Measurements from ENCODE around the gene UPB1.

- TF ChIP-seq JUND (IDR thresholded peaks at IDR 0.05; ENCODE audit: low read depth, low read length) (no peak), ZNF217 (IDR thresholded peaks at IDR 0.05) (no peak), POLR2AphosphoS5 (IDR thresholded peaks at IDR 0.05; ENCODE audit: low read length) (no peak), ZSCAN29 (IDR thresholded peaks at IDR 0.05) (no peak)
- TF ChIP-seq, protein P1, sequence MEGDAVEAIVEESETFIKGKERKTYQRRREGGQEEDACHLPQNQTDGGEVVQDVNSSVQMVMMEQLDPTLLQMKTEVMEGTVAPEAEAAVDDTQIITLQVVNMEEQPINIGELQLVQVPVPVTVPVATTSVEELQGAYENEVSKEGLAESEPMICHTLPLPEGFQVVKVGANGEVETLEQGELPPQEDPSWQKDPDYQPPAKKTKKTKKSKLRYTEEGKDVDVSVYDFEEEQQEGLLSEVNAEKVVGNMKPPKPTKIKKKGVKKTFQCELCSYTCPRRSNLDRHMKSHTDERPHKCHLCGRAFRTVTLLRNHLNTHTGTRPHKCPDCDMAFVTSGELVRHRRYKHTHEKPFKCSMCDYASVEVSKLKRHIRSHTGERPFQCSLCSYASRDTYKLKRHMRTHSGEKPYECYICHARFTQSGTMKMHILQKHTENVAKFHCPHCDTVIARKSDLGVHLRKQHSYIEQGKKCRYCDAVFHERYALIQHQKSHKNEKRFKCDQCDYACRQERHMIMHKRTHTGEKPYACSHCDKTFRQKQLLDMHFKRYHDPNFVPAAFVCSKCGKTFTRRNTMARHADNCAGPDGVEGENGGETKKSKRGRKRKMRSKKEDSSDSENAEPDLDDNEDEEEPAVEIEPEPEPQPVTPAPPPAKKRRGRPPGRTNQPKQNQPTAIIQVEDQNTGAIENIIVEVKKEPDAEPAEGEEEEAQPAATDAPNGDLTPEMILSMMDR (IDR thresholded peaks at IDR 0.05 in 2 of 3, conservative IDR thresholded peaks at IDR 0.05 in 1 of 3; ENCODE audit: control insufficient read depth in 2 of 3, extremely low read depth in 1 of 3, insufficient read depth in 1 of 3, low read depth in 3 of 3, low read length in 3 of 3): no peak
Observed at GRCh38 chr22:24501301-24502005, 6.3 kb downstream of the UPB1 start.

Data from GM12878 (cell line).